ENCODE data around the gene CTIF. TPM values are rescaled to one million over a fixed set of nuclear protein-coding genes. Genes with fewer than 3 reads are reported as not detected.
A peak's percentile ranks its signal among the peaks of the same experiment; 100 is the strongest.

The CTIF gene
- total RNA-seq, 1 donor from 2014 or later, result 72.4 TPM

GRCh38 chr18:48564139-48564538 is 25.3 kb downstream of the CTIF start:
- H3K36me3 ChIP-seq, result no peaks in the 10 kb centered on the region
- H3K4me3 ChIP-seq, result no peak overlapping the region
- H3K27me3 ChIP-seq, result no peaks in the 10 kb centered on the region
- peaks cover 27% of the 10 kb centered on the region for H3K4me1 ChIP-seq
- H3K27ac ChIP-seq, result no peak overlapping the region
- ATAC-seq (no peak), DNase-seq (no peak)
- no peaks in the 10 kb centered on the region for H3K9me3 ChIP-seq
- intact Hi-C loops (cut with DNase I), result no loop called here
- TF ChIP-seq CTCF (IDR thresholded peaks at IDR 0.05), result no peak

DNA sequence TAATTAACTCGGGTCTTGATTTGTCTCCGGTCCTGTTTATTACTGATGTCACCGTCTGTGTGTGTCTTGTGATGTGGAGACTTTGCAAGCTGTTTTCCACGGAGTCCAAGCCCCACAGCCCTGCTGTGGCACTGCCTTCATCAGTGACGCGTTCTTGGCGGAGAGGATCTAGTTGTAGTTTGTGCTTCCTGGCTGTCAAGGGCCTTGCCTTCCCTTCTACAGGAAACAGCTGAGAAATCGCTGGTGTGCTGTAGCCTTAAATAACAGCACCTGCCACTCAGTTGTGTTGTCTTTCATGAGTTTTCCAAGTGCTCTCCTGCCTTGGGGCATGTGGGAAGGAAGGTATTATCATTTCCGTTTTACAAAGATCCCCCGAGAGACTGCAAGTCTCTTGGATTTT is 26.3 kb downstream of the CTIF start:
- ATAC-seq (peak; percentile 21), DNase-seq (no peak)
- no peaks in the 10 kb centered on the region for H3K9me3 ChIP-seq
- no peaks in the 10 kb centered on the region for H3K36me3 ChIP-seq
- no peak overlapping the region for H3K27ac ChIP-seq
- peaks cover 27% of the 10 kb centered on the region for H3K4me1 ChIP-seq
- no peak for TF ChIP-seq CTCF (IDR thresholded peaks at IDR 0.05)
- no peaks in the 10 kb centered on the region for H3K27me3 ChIP-seq
- intact Hi-C loops (cut with DNase I), result no loop called here
- H3K4me3 ChIP-seq, result no peak overlapping the region

- no peak for TF ChIP-seq CTCF (IDR thresholded peaks at IDR 0.05)
Observed at GRCh38 chr18:48566589-48566988, 27.8 kb downstream of the CTIF start.

GRCh38 chr18:48567388-48567787 is 28.6 kb downstream of the CTIF start:
- ATAC-seq (no peak), DNase-seq (no peak)
- Histone ChIP-seq H3K27ac (no peak overlapping the region), H3K27me3 (no peaks in the 10 kb centered on the region), H3K4me3 (no peak overlapping the region), H3K36me3 (no peaks in the 10 kb centered on the region), H3K4me1 (peaks cover 25% of the 10 kb centered on the region), H3K9me3 (no peaks in the 10 kb centered on the region)
- intact Hi-C loops (cut with DNase I), result no loop called here
- TF ChIP-seq CTCF (IDR thresholded peaks at IDR 0.05), result no peak

More at GRCh38 chr18:48566589-48566988, 27.8 kb downstream of the CTIF start:
- no peak for ATAC-seq
- Histone ChIP-seq H3K27me3 (no peaks in the 10 kb centered on the region), H3K27ac (no peak overlapping the region), H3K36me3 (no peaks in the 10 kb centered on the region), H3K4me1 (peaks cover 27% of the 10 kb centered on the region), H3K9me3 (no peaks in the 10 kb centered on the region), H3K4me3 (no peak overlapping the region)
- DNase-seq, result no peak
- intact Hi-C loops (cut with DNase I), result no loop called here

DNA sequence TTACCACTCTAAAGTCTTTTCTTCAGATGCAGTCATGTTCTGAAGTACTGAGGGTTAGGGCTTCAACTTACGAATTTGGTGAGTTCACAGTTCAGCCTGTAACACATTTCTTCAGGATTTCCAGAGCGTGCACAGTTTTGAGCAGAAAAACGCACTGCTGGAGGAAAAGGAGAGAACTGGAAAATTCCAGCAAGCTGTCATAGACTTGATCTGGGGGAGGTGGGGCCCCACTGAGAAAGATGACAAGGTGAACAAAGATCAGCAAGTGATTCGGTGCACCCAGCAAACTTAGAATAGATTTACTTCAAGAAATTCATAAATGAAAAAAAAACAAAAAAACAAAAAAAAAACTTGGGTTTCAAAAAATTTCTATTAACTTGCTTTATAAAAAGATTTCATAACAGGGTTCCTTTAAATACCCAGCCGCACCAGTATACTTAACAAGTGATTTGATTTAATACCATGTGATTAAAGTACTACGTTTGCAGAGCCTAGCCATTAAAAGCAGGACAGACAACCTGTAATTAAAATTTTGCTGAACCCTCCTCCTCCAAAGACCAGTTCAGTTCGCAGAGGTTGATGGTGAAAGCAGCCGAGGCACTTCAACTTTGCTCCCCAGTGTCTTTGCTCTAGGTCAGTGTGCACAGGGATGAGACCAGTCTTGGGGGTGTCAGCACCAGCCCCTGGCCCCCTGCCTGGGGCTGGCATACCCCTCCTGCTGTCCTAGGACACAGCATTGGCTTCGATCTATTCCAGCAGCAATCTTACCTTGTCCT is 30.5 kb downstream of the CTIF start:
- H3K4me1 ChIP-seq, result peaks cover 8% of the 10 kb centered on the region
- H3K27ac ChIP-seq, result no peak overlapping the region
- H3K4me3 ChIP-seq, result no peak overlapping the region
- DNase-seq (no peak), ATAC-seq (no peak)
- intact Hi-C loops (cut with DNase I), result no loop called here
- H3K27me3 ChIP-seq, result no peaks in the 10 kb centered on the region
- no peak for TF ChIP-seq CTCF (IDR thresholded peaks at IDR 0.05)
- H3K9me3 ChIP-seq, result no peaks in the 10 kb centered on the region
- H3K36me3 ChIP-seq, result no peaks in the 10 kb centered on the region

GRCh38 chr18:48569915-48570264 is 31.1 kb downstream of the CTIF start:
- Histone ChIP-seq H3K4me3 (no peak overlapping the region), H3K36me3 (no peaks in the 10 kb centered on the region), H3K9me3 (no peaks in the 10 kb centered on the region), H3K27me3 (no peaks in the 10 kb centered on the region), H3K4me1 (peaks cover 3% of the 10 kb centered on the region), H3K27ac (no peak overlapping the region)
- no peak for DNase-seq
- intact Hi-C loops (cut with DNase I), result no loop called here
- no peak for ATAC-seq
- TF ChIP-seq CTCF (IDR thresholded peaks at IDR 0.05), result no peak

Data from upper lobe of right lung (tissue), 1 donor.